ENCODE results near the gene CRKL. TPM values are rescaled to one million over a fixed set of nuclear protein-coding genes. Genes with fewer than 3 reads are reported as not detected.
"Not testable (repeated sequence)": the region's sequence is repeated elsewhere in the genome, so short reads cannot be mapped to it uniquely, and the experiment has no call there.

The CRKL gene
- total and polyA plus RNA-seq, 3 donors from 2014 or later, result 31.9 to 60.2 (median 47.5) TPM

- no peak overlapping the region for H3K4me3 ChIP-seq
- TF ChIP-seq, protein P1, sequence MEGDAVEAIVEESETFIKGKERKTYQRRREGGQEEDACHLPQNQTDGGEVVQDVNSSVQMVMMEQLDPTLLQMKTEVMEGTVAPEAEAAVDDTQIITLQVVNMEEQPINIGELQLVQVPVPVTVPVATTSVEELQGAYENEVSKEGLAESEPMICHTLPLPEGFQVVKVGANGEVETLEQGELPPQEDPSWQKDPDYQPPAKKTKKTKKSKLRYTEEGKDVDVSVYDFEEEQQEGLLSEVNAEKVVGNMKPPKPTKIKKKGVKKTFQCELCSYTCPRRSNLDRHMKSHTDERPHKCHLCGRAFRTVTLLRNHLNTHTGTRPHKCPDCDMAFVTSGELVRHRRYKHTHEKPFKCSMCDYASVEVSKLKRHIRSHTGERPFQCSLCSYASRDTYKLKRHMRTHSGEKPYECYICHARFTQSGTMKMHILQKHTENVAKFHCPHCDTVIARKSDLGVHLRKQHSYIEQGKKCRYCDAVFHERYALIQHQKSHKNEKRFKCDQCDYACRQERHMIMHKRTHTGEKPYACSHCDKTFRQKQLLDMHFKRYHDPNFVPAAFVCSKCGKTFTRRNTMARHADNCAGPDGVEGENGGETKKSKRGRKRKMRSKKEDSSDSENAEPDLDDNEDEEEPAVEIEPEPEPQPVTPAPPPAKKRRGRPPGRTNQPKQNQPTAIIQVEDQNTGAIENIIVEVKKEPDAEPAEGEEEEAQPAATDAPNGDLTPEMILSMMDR (IDR thresholded peaks at IDR 0.05), result no peak
- TF ChIP-seq POLR2A (IDR thresholded peaks at IDR 0.05), result no peak
- no peaks in the 10 kb centered on the region for H3K27me3 ChIP-seq
- H3K27ac ChIP-seq, result no peak overlapping the region
- no peaks in the 10 kb centered on the region for H3K36me3 ChIP-seq (ENCODE audit: low read depth, missing control alignments)
- 84 to 87% methylated on average over 5 of the region's 5 CpGs for WGBS, 2 donors
- intact Hi-C loops (cut with DNase I; ENCODE audit: low total_unique reads), result no loop called here
- H3K4me1 ChIP-seq, result peaks cover 3% of the 10 kb centered on the region
- no peaks in the 10 kb centered on the region for H3K9me3 ChIP-seq
- no peak for DNase-seq
Observed at GRCh38 chr22:20887375-20887774, 29.8 kb upstream of the CRKL start.

DNA sequence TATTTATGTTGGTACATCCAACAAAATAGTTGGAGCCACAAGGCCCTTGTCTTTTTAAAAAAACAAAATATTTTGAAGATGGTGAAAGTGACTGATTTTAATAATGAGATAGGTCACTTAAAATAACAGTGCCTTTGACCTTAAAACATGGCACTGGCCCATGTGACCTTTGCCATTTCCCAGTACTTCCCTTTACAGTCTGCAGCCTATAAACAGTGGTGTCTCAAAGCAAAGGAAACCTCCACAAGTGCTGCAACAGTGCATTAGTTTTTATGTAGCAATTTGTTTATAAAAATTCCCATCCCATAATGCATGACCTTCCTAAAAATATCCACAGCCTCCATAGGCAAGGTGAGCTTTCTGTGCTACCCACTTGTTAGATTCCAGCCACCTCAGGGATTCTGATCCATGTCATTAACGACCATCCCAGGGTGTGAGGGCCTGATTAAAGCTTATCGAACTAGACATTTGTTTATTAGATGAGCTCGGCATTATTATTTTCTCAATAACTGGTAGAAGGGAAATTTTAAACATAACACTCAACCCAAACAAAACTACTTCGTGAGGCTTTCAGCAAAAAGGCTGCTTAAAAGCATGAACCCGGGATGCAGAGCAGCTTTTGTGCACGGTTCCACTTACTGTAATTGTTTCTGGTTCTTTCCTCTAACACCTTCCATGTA is 28.0 kb upstream of the CRKL start:
- H3K4me1 ChIP-seq, result peaks cover 3% of the 10 kb centered on the region
- WGBS, 2 donors, result 91 to 94% methylated on average over 6 of the region's 6 CpGs
- DNase-seq, result no peak
- H3K4me3 ChIP-seq, result no peak overlapping the region
- no peaks in the 10 kb centered on the region for H3K36me3 ChIP-seq (ENCODE audit: low read depth, missing control alignments)
- H3K27me3 ChIP-seq, result no peaks in the 10 kb centered on the region
- TF ChIP-seq, protein P1 (IDR thresholded peaks at IDR 0.05), result no peak
- TF ChIP-seq POLR2A (IDR thresholded peaks at IDR 0.05), result no peak
- H3K9me3 ChIP-seq, result no peaks in the 10 kb centered on the region
- H3K27ac ChIP-seq, result no peak overlapping the region
- intact Hi-C loops (cut with DNase I; ENCODE audit: low total_unique reads), result no loop called here

GRCh38 chr22:20889904-20890540 is 27.2 kb upstream of the CRKL start:
- intact Hi-C loops (cut with DNase I; ENCODE audit: low total_unique reads), result no loop called here

GRCh38 chr22:20890975-20891374 is 26.2 kb upstream of the CRKL start:
- no peak for TF ChIP-seq POLR2A (IDR thresholded peaks at IDR 0.05)
- TF ChIP-seq, protein P1 (IDR thresholded peaks at IDR 0.05), result no peak
- intact Hi-C loops (cut with DNase I; ENCODE audit: low total_unique reads), result no loop called here
- Histone ChIP-seq H3K27ac (no peak overlapping the region), H3K4me3 (no peak overlapping the region), H3K36me3 (ENCODE audit: low read depth, missing control alignments) (no peaks in the 10 kb centered on the region), H3K4me1 (no peaks in the 10 kb centered on the region), H3K27me3 (no peaks in the 10 kb centered on the region), H3K9me3 (no peaks in the 10 kb centered on the region)
- no peak for DNase-seq
- 91 to 96% methylated on average over 6 of the region's 6 CpGs for WGBS, 2 donors

More at GRCh38 chr22:20889904-20890540, 27.2 kb upstream of the CRKL start:
- TF ChIP-seq, protein P1 (IDR thresholded peaks at IDR 0.05), result no peak
- no peak for TF ChIP-seq POLR2A (IDR thresholded peaks at IDR 0.05)
- H3K27ac ChIP-seq, result no peak overlapping the region
- H3K36me3 ChIP-seq (ENCODE audit: low read depth, missing control alignments), result no peaks in the 10 kb centered on the region
- H3K4me3 ChIP-seq, result no peak overlapping the region
- no peaks in the 10 kb centered on the region for H3K27me3 ChIP-seq
- H3K9me3 ChIP-seq, result no peaks in the 10 kb centered on the region
- no peak for DNase-seq
- 94 to 96% methylated on average over 13 of the region's 13 CpGs for WGBS, 2 donors
- H3K4me1 ChIP-seq, result peaks cover 3% of the 10 kb centered on the region

GRCh38 chr22:20897737-20898136 is 19.5 kb upstream of the CRKL start:
- H3K4me3 ChIP-seq; intact Hi-C loops (cut with DNase I; ENCODE audit: low total_unique reads); H3K36me3 ChIP-seq (ENCODE audit: low read depth, missing control alignments); H3K4me1 ChIP-seq; DNase-seq; H3K9me3 ChIP-seq; H3K27ac ChIP-seq; H3K27me3 ChIP-seq: not testable (repeated sequence)
- 91 to 97% methylated on average over 6 to 7 of the region's 7 CpGs for WGBS, 2 donors

Measured in testis (tissue), 3 donors.